C1 segment of cervical spinal cord (tissue), 14 donors: ENCODE data around the gene FBXO17.
"Not testable (repeated sequence)": the region's sequence is repeated elsewhere in the genome, so short reads cannot be mapped to it uniquely, and the experiment has no call there.

Experiments used
- DNase-seq, 14 donors: peaks; one replicate each; lab custom pipeline; 2025; lab: John Stamatoyannopoulos, UW

Gene FBXO17, protein sequence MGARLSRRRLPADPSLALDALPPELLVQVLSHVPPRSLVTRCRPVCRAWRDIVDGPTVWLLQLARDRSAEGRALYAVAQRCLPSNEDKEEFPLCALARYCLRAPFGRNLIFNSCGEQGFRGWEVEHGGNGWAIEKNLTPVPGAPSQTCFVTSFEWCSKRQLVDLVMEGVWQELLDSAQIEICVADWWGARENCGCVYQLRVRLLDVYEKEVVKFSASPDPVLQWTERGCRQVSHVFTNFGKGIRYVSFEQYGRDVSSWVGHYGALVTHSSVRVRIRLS

DNA sequence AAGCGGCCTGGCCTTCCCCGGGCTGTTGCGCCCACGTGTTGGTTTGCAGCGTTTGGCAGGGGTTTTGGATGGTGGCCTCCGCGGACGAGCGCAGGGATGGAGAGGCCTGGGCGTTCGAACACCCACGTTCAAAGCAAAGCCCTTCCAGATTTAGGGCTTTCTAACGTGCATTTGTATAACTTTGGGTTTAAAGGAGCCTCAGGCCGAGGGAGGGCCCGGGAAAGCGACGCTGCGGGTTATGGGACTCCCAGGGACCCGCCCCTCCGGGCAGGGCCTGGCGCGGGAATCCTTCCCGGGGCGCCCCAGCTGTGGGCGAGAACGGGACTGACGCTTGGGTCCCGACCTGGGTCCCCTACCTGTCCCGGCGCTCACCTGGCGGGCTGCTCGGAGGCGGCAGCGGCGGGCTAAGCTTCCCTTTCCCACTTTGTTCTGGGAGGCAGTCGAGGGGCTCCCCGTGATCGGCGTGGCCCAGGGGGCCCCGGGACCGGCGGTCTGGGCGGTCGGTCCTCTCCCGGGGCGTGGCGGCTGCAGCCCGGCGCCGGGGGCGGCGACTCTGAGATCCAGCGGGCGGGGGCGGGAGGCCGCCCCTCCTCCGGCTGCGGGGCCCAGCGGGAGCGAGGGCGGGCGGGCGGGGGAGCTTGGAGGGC is at the start of gene FBXO17:
Gene FBXO17, minus strand, starts transcription at position 529 of the 647 bp plus-strand sequence. CDS start 25,423 bp downstream, outside the sequence.
- DNase-seq: peak in 9 of 14 donors; percentile 5 to 60 (median 32)

DNA sequence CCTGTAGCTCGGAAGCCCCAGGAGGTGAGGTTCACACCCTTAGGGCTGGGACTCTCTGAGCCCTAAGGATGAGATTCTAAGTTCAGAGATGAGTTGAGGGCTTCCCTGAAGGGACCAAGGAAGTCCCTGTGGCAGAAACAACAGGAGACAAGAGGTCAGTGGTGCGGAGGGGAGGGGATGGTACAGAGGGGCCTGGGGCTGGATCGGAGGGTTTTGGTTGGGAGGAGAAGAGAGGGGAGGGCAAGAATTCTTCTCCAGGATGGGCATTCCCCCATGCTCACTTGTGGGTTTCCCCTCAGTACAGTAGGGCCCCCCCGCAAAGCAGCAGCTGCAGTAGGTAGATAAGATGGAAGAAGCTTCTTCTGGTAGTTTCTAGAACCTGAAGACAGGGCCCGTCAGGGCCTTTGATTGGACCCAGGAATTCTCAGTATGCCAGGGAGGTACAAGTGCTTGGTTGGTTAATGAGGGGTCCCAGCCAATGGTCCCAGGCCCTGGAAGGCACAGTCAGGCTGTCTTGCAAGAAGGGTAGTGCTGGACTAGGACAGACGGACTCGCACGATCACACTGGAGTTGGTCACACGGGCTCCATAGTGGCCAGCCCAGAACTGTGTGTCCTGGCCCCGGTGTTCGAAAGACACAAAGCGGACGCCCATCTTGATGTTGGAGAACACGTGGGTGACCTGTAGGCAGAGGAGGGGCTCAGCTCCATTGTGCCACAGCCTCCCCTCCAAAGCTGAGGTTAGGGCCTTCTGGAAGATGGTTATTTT is 49.5 kb upstream of the FBXO17 start:
- no peak for DNase-seq

DNA sequence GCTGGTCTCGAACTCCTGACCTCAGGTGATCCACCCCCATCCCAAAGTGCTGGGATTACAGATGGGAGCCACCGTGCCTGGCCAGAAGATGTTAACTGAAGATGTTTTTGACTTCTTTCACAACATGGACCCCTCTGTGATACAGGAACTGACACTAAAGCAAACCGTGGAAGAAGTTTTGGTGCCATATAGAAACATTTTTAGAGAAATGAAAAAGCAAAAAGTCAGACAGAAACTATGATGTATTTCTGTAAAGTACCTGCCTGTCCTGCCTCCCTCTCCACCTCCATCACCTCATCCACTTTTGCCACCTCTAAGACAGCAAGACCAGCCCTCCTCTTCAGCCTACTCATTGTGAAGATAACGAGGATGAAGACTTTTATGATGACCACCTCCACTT is 45.5 kb upstream of the FBXO17 start:
- no peak for DNase-seq

DNA sequence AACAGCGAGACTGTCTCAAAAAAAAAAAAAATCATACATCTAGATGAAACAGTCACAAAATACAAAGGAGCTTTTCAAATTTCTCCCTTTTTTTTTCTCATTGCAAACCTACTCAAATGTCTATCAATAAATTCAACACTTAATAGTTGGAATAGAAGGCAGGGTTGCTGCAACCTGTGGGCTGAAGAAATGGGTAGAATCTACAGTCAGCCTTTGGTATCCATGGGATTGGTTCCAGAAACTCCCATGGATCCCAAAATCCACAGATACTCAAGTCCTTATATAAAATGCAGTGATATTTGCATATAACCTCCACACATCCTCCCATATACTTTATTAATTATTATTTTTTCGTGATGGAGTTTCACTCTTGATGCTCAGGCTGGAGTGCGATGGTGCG is 42.1 kb upstream of the FBXO17 start:
- DNase-seq: no peak

DNA sequence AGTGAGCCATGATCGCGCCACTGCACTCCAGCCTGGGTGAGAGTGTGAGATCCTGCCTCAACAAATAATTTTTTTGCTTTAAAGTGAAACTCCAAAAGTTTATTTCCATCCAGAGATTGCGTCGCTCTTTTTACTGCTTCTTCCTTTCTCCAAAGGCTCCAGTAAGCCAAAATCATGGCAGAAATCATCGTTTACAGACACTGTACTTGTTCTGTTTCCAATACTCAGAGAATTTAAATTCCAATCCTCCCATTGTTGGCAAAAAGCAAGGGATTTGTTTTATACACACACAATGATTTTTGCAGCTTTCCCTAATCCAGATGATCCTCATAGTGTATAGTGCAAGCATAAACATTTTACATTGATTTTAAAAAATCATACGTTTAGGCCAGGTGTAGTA is 41.5 kb upstream of the FBXO17 start:
- DNase-seq: no peak

DNA sequence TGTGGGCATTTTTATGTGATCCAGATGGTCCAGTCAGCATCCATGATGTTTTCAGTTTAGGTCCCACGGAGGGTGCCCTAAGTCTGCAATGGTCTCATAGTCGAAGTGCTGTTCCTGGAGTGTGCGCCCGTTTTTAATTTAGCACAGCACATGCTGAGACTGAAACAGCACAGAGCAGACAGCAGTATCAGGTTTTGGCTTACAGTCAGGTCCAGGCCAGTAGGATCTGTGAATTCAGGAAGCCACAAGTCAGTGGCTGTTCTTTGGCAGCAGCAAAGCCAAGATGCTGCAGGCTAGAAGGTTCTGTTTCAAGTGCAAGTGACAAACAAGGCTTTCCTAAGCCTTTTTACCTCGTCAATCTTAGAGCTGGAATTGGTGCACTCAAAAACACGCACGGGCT is 38.5 kb upstream of the FBXO17 start:
- DNase-seq: peak in 1 of 14 donors; percentile 63

DNA sequence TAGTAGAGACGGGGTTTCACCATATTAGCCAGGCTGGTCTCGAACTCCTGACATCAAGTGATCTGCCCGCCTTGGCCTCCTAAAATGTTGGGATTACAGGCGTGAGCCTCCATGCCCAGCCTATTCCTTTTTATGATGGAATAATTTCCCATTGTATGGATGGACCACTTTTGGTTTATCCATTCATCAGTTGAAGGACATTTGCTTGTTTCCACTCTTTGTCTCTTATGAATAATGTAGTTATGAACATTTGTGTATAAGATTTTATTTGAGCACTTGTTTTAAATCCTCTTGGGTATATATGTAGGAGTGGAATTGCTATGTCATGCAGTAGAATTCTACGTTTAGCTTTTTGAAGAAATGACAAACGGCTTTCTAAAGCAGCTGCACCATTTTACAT is 33.5 kb upstream of the FBXO17 start:
- no peak for DNase-seq

DNA sequence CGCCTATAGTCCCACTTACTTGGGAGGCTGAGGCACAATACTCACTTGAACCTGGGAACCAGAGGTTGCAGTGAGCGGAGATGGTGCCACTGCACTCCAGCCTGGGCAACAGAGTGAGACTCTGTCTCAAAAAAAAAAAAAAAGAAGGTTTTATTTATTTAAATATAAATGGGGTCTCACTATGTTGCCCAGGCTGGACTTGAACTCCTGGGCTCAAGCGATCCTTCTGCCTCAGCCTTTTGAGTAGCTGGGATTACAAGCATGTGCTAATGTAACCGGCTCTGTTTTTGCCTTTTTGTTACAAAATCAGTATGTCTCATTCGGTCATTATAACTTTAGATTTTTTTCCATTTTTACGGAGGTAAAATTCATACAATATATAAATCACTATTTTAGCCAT is 32.6 kb upstream of the FBXO17 start:
- no peak for DNase-seq

DNA sequence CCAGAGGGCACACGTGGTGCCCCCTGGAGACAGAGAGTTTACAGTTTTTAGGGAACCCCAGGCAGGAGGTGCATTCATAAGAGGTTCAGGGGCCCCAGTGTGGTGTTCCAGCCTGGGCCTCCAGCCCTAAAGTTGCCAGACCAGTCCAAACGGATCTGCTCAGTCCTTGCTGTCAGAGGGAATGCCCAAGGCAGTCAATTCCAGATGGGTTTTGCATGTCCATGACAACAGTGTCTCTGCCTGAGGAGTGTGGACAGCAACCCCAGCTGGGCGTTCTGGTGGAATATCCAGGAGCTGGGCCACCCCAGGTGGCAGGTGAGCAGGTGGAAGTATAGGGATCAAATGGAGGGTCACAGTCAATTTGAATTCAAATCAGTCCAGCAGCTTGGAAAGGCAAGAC is 31.6 kb upstream of the FBXO17 start:
- no peak for DNase-seq

DNA sequence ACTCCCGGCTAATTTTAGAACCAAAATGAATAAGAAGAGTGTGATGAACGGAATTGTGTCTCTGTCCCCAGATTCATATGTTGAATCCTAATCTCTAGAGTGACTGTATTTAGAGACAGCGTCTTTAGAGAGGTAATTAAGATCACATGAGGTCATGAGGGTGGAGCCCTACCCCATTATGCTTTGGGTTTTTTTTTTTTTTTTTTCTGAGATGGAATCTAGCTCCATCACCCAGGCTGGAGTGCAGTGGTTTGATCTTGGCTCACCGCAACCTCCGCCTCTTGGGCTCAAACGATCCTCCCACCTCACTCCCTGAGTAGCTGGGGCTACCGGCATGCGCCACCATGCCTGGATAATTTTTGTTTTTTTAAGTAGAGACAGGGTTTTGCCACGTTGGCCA is 28.9 kb upstream of the FBXO17 start:
- no peak for DNase-seq

DNA sequence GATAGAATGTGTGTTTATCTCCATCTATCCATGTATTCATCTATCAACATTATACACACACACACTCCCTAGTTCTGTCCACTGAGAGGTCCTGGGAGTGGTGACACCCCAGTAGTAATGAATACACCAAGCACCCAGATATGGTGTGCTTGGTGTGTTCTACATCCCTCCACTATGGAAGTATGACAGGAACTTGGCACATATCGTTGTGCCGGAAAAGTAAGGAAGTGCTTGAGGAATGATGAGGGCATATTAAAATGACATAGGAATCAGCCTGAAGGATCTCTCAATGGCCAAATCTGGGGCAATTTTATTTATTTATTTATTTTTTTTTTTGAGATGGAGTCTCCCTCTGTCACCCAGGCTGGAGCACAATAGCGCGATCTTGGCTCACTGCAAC is 28.3 kb upstream of the FBXO17 start:
- DNase-seq: no peak

DNA sequence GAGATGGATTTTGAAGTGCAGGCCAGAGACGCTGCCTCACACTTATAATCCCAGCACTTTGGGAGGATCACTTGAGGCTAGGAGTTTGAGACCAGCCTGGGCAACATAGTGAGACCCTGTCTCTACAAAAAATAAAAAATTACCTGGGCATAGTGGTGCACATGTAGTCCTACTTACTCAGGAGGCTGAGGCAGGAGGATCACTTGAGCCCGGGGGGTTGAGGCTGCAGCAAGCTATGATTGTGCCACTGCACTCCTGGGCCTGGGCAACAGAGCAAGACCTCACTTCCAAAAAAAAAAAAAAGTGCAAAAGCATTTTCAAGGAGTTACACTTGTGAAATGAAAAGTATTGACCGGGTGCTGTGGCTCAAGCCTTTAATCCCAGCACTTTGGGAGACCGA is 27.6 kb upstream of the FBXO17 start:
- DNase-seq: no peak

DNA sequence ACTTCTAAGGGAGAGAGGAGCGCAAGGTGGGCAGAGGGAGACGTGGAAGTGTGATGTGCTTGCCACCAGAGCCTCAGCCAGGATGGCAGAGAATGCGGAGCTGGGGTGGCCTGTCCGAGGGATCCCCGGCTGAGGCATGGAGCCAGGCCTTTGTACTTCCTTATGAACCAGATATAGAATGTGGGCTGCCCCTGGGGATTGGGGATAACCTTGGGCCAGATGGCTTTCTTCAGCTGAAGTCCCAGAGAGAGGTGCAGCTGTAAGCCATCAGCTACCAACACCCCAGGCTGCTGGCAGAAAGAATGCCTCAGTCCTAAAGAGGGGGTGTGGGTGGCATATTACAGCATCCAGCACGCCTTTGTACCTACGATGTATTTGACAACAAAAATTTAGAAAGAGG is 25.5 kb upstream of the FBXO17 start:
- no peak for DNase-seq

DNA sequence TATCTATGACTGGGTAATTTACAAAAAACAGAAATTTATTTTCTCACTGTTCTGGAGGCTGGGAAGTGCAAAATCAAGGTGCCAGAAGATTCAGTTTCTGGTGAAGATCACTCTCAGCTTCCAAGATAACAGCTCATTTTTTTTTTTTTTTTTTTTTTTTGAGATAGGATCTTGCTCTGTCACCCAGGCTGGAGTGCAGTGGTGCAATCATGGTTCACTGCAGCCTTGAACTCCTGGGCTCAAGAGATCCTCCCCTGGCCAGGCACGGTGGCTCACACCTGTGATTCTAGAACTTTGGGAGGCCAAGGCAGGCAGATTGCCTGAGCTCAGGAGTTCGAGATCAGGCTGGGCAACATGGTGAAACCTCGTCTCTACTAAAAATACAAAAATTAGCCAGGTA is 22.0 kb upstream of the FBXO17 start:
- DNase-seq: not testable (repeated sequence)

DNA sequence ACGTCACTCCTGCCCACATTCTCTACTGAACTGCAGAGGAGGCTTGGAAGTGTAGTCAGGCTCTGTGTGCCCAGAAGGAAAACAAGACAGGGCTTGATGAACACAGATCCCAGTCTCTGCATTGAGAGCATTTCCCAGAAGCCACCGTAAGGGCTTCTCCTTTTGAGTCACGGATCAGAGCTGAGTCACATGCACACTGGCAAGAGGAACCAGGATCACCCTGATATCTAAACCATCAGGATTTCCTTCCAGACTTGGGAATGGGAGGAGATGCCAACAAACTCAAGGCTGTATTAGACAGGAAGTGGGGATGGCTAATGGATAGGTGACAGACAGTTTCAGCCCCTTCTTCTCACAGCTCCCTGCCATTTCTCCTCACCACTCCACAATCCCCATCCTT is 17.7 kb upstream of the FBXO17 start:
- DNase-seq: no peak

DNA sequence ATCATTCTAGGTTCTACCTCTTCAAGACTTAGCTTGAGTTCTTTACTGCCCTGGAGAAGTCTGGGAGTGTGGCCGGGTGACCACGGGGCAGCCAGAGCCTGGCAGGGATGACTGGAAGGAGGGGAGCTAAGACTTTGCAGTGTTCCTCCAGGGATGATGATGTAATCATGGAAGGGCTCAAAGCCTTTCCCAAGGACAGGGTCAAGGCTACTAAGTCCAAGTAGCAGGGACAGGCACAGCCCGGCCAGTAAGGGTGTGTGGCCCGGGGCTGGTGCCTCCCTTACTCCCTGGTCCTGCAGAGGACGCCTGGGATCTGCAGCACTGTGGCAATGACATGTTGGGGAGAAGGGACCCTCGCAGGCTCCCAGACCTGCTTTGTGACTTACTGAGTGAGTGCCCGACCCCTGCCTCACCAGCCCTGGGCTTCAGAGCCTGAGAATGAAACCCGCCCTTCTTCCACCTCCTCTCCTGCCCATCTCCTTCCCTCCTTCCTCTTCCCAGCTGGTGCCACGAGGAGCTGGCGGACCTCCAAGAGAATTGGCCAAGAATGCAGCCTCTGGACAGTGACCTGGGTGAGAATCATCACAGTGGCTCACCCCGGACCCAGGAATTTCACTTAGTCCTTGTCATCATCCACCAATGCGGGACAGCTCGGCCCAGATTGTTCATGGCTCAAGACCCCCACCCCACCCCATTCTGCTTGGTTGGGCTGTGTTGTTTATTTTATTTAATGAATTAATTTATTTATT is 15.6 kb upstream of the FBXO17 start:
- DNase-seq: no peak

DNA sequence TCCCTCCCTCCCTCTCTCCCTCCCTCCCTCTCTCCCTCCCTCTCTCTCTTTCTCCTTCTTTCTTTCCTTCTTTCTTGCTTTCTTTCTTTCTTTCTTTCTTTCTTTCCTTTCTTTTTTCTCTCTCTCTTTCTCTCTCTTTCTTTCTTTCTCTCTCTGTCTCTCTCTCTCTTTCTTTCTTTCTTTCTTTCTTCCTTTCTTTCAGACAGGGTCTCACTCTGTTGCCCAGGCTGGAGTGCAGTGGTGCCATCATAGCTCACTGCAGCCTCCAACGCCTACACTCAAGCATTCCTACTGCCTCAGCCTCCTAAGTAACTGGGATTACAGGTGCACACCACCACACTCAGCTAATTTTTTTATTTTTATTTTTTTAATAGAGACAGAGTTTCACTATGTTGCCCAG is 14.1 kb upstream of the FBXO17 start:
- not testable (repeated sequence) for DNase-seq

DNA sequence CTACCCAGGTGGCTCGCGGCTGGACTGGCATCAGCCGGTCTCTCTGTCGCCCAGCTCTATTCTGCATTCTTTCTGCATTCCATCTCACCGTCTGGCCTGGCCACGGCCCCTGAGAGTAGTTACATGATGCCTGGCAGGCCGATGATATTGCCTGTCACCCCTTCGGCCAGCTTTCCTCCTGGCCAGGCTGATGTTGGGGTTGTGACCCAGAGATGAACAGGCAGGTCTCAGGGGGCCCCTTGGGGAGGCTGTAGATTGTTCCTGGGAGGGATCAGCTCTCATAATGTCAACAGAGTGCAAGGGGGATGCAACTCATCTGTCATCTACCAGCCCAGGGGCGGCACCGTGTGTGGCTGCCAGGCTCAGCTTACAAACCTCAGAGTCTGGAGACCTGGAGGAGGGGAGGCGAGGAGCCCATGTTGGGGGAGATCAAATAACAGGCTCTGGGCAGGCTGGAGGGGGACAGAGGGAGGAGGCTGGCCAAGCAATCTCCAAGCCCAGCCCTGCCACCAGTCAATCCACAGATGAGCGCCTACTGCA is 13.6 kb upstream of the FBXO17 start:
- no peak for DNase-seq

DNA sequence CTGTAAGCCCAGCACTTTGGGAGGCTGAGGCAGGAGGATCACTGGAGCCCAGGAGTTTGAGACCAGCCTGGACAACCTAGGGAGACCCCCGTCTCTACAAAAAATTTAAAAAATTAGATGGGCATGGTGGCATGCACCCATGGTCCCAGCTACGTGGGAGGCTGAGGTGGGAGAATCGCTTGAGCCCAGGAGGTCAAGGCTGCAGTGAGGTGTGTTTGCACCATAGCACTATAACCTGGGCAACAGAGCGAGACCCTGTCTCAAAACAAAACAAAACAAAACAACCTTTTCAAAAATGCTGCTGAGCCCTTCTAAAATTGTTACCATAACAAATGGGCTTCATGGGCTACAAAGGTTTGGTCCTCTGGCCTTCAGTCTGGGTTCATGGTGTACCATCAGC is 13.1 kb upstream of the FBXO17 start:
- not testable (repeated sequence) for DNase-seq

DNA sequence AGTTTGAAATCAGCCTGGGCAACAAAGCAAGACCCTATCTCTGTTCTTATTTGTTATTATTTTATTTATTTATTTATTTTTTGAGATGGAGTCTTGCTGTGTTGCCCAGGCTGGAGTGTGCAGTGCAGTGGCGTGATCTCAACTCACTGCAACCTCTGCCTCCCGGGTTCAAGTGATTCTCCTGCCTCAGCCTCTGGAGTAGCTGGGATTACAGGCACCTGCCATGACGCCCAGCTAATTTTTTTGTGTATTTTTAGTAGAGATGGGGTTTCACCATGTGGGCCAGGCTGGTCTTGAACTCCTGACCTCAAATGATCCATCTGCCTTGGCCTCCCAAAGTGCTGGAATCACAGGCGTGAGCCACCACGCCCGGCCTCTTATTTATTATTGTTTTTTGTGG is 12.2 kb upstream of the FBXO17 start:
- not testable (repeated sequence) for DNase-seq

DNA sequence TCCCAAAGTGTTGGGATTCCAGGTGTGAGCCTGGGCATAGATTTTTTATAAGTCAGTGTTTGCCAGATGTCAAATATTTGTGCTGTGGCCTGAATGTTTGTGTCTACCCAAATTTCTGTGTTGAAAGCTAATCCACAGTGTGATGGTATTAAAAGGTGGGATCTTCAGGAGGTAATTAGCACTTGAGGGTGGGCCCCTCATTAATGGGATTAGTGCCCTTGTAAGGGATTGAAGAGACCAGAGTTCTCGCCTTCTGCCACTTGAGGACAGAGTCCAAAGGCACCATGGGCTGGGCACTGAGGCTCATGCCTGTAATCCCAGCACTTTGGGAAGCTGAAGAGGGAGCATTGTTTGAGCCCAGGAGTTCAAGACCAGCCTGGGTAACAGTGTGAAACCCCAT is 9.7 kb upstream of the FBXO17 start:
- no peak for DNase-seq
